ENCODE data around the gene IGSF9. TPM values are rescaled to one million over a fixed set of nuclear protein-coding genes. Genes with fewer than 3 reads are reported as not detected.

Gene IGSF9
- total and polyA plus RNA-seq, 10 of the 15 experiments (the other 5 are each of a cell fraction or from before 2014, with no cell fraction given): 0.04 to 0.07 TPM; not detected in 8

- no TSS peak for BruUV-seq (replicated peaks)
These were observed 13.4 kb upstream of the IGSF9 start for GRCh38 chr1:159958719-159959380.

More at GRCh38 chr1:159958719-159959380, 13.4 kb upstream of the IGSF9 start:
- in situ Hi-C loops (cut with MboI): no loop called here
- H2AFZ ChIP-seq (ENCODE audit: control insufficient read depth, low read depth, low read length): no peak overlapping the region
- no peaks in the 10 kb centered on the region for H3K79me2 ChIP-seq (ENCODE audit: control insufficient read depth, insufficient read depth, low read length)
- POLR2A ChIA-PET: no interaction called here
- CTCF ChIA-PET: interaction anchor here (0.5 to 2.8 kb wide), 10 partner anchors 11 to 609 kb away, joined by 3 to 12 read pairs (median 4); no protein-coding TSS in a partner anchor
- DNase-seq (ENCODE audit: low read depth, low spot score) (no peak), ATAC-seq (peak; percentile 84), FAIRE-seq (no peak)
- RAD21 ChIA-PET (ENCODE audit: unreplicated experiment): interaction anchor here (1.1 kb wide), 1 partner anchor 49 kb away, joined by 4 read pairs; no protein-coding TSS in a partner anchor
- no peak overlapping the region for H3K4me3 ChIP-seq
- no peaks in the 10 kb centered on the region for H3K36me3 ChIP-seq (ENCODE audit: control insufficient read depth in 2 of 2, insufficient read depth in 2 of 2, low read length in 1 of 2)
- H3K4me1 ChIP-seq (ENCODE audit: control insufficient read depth, insufficient read depth, low read length): peaks cover 13% of the 10 kb centered on the region
- no peaks in the 10 kb centered on the region for H4K20me1 ChIP-seq (ENCODE audit: control insufficient read depth, insufficient read depth)
- 0% methylated on average over 3 of the region's 3 CpGs for WGBS (ENCODE audit: insufficient coverage, insufficient replicate concordance, low lambda C conversion rate, missing lambda C conversion rate)
- H3K27ac ChIP-seq (ENCODE audit: control insufficient read depth, insufficient read depth): no peak overlapping the region
- intact Hi-C loops (cut with micrococcal nuclease; ENCODE audit: unreplicated experiment): no loop called here
- SMC1A ChIA-PET (ENCODE audit: uncharacterized antibody, unreplicated experiment): interaction anchor here (0.6 to 3.0 kb wide), 2 partner anchors 48 to 122 kb away, joined by 3 to 13 read pairs; no protein-coding TSS in a partner anchor
- peak overlapping the region; percentile 45 for H3K4me2 ChIP-seq (ENCODE audit: control insufficient read depth, insufficient read depth)
- H3K9ac ChIP-seq (ENCODE audit: control insufficient read depth, insufficient read depth, low read length): no peak overlapping the region
- H3K9me3 ChIP-seq (replicated peaks; ENCODE audit: control insufficient read depth, insufficient read depth, low read length): no peaks in the 10 kb centered on the region
- peaks cover 0 to 2% of the 10 kb centered on the region in 2 experiments; a peak in 3 of 4 replicates for H3K27me3 ChIP-seq (replicated peaks in 1 of 2; ENCODE audit: control insufficient read depth in 2 of 2, insufficient read depth in 2 of 2, low read length in 1 of 2)
- peak; percentile 81 for TF ChIP-seq JUNB (IDR thresholded peaks at IDR 0.05)
- TF ChIP-seq RBBP5 (conservative IDR thresholded peaks at IDR 0.05): no peak
- 0 out of 2 replicates have a peak, but pooled peaks have one; percentile 16 for TF ChIP-seq NR2F1 (conservative IDR thresholded peaks at IDR 0.05)
- TF ChIP-seq CHD2 (IDR thresholded peaks at IDR 0.05; ENCODE audit: borderline replicate concordance, low read depth, low read length): no peak
- peak in 1 of 2 experiments; percentile 14; a peak in 1 of 4 replicates for TF ChIP-seq IKZF2 (IDR thresholded peaks at IDR 0.05)
- TF ChIP-seq HSF1 (IDR thresholded peaks at IDR 0.05; ENCODE audit: low read depth, low read length): no peak
- no peak for TF ChIP-seq ZNF274 (IDR thresholded peaks at IDR 0.05; ENCODE audit: insufficient read depth, insufficient read length)
- no peak for TF ChIP-seq CBX5 (IDR thresholded peaks at IDR 0.05; ENCODE audit: low read depth)
- TF ChIP-seq MAX (IDR thresholded peaks at IDR 0.05; ENCODE audit: low read depth, low read length): no peak
- no peak for TF ChIP-seq HCFC1 (IDR thresholded peaks at IDR 0.05; ENCODE audit: low read length)
- no peak for TF ChIP-seq YBX1 (IDR thresholded peaks at IDR 0.05)
- no peak for TF ChIP-seq TARDBP (IDR thresholded peaks at IDR 0.05; ENCODE audit: borderline replicate concordance)
- TF ChIP-seq NFYB (IDR thresholded peaks at IDR 0.05; ENCODE audit: insufficient read depth, low read depth, low read length): no peak
- peak; percentile 34; the same call in 1 of the 2 replicates for TF ChIP-seq IKZF1 (conservative IDR thresholded peaks at IDR 0.05)
- TF ChIP-seq, protein P1, sequence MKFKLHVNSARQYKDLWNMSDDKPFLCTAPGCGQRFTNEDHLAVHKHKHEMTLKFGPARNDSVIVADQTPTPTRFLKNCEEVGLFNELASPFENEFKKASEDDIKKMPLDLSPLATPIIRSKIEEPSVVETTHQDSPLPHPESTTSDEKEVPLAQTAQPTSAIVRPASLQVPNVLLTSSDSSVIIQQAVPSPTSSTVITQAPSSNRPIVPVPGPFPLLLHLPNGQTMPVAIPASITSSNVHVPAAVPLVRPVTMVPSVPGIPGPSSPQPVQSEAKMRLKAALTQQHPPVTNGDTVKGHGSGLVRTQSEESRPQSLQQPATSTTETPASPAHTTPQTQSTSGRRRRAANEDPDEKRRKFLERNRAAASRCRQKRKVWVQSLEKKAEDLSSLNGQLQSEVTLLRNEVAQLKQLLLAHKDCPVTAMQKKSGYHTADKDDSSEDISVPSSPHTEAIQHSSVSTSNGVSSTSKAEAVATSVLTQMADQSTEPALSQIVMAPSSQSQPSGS (IDR thresholded peaks at IDR 0.05; ENCODE audit: low read length): peak; percentile 35; the same call in 1 of the 2 replicates
